Activated CD8-positive, alpha-beta memory T cell treated with anti-CD3 and anti-CD28 coated beads for 4 hours (primary cell): ENCODE results near the gene TEX55.
"Not testable (repeated sequence)": the region's sequence is repeated elsewhere in the genome, so short reads cannot be mapped to it uniquely, and the experiment has no call there.

ENCODE experiments used
- DNase-seq, 2 donors: peaks; one replicate each; pipeline ENCODE4 v3.0.0-alpha.2; 2020; ENCODE audit warnings: low read depth in 2 of 2

Gene TEX55

GRCh38 chr3:119145500-119146167 is at the start of gene TEX55:
TSS of gene TEX55 (plus strand) at chr3:119146165. CDS start at chr3:119146190, 25 bp downstream.
- no peak for DNase-seq

DNA sequence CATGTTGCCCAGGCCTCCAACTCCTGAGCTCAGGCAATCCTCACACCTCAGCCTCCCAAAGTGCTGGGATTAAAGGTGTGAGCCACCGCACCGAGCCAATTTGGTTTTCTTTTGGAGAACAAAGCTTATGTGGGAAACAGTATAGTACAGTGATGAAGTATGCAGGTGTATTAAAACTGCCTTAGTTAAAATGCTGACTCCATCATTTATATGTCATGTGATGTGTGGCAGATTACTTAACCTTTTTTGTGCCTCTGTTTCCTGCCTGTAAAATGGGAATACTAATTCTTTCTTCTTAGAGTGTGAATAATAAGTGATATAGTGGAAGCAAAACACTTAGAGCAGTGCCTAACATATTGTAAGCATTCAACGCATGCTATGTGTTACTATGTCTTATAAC is 48.0 kb upstream of the TEX55 start:
- DNase-seq = no peak

- DNase-seq = no peak
These were observed 47.2 kb upstream of the TEX55 start for GRCh38 chr3:119098619-119099222.

DNA sequence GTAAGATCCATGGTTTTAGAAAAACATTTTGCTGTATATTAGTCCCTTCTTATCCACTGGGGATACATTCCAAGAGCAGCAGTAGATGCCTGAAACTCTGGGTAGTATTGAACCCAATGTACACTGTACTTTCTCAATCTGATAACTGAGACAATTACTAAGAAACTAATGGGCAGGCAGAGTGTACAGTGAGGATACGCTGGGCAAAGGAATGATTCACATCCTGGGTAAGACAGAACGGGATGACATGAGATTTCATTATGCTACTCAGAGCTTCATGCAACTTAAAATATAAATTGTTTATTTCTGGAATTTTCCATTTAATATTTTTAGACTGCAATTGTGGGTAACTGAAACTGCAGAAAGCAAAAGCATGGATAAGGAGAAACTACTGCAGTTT is 46.2 kb upstream of the TEX55 start:
- DNase-seq = no peak

DNA sequence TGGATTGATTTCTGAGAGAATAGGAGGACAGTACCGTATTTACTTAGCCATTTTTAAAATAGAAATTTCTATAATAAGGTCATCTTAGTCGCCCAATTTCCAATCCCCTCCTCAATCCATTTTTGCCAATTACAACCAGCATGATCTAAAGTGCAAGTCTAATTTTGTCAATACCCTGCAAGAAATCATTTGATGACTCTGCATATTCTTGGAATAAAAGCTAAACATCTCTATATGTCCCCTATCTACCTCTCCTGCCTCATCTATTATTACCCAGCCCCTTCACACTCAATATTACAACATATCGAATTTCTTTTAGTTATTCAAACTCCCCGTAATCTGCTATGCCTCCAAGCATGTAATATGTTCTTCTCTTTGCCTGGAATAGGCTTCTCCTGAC is 41.9 kb upstream of the TEX55 start:
- no peak for DNase-seq

DNA sequence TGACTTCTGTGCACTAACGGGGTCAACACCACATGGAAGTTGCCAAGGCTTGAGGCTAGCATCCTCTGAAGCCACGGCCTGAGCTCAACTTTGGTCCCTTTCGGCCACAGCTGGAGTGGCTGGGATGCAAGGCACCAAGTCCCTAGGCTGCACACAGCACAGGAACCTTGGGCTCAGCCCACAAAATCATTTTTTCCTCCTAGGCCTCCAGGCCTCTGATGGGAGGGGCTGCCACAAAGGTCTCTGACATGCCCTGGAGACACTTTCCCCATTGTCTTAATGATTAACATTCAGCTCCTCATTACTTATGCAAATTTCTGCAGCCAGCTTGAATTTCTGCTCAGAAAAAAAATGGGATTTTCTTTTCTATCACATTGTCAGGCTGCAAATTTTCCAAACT is 27.6 kb upstream of the TEX55 start:
- not testable (repeated sequence) for DNase-seq

DNA sequence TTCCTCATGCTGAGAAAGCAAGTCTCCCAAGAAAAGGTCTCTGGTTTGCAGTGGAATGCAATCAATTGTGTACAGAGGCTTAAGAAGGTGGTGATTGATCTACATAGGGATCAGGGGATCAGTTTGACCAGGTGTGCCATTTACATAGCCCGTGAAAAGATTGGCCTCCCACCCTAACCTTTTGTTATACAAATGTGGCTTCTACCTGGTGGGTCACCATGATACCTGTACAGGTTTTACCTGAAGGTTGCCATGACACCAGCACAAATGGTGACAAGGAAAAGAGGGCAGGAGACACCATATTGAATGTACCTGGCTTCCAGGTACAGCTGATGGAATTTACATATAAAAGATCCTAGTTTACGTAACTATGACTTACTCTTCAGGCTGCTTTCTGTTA is 25.5 kb upstream of the TEX55 start:
- DNase-seq = no peak

DNA sequence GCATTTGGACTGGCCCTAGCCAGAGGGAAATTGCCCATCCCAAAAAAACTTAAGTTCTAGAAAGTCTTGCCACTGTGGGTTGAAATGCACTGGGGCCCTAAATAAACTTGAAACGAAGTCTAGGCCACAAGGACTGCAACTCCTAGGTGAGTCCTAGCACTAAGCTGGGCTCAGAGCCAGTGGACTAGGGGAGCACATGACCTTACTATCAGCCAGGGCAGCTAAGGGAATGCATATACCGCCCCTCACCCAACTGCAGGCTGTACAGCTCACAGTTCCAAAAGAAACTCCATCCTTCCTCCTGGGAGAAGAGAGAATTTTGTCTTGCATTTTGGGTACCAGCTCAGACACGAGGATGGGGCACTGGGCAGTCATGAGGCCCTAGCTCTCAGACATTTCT is 23.6 kb upstream of the TEX55 start:
- DNase-seq = no peak

GRCh38 chr3:119125342-119125741 is 20.6 kb upstream of the TEX55 start:
- DNase-seq = no peak

- DNase-seq = no peak
These were observed 20.0 kb upstream of the TEX55 start for GRCh38 chr3:119125742-119126504.

- not testable (repeated sequence) for DNase-seq
These were observed 15.7 kb upstream of the TEX55 start for GRCh38 chr3:119130291-119130690.

GRCh38 chr3:119132291-119132690 is 13.7 kb upstream of the TEX55 start:
- DNase-seq = not testable (repeated sequence)

DNA sequence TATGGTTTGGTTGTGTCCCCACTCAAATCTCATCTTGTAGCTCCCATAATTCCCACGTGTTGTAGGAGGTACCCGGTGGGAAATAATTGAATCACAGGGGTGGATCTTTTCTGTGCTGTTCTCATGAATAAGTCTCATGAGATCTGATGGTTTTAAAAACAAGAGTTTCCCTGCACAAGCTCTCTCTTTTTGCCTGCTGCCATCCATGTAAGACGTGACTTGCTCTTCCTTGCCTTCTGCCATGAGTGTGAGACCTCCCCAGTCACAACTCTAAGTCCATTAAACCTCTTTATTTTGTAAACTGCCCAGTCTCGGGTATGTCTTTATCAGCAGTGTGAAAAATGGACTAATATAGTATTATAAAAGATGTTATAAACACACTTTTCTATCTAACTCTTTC is 6.6 kb upstream of the TEX55 start:
- DNase-seq = not testable (repeated sequence)

GRCh38 chr3:119140466-119140865 is 5.5 kb upstream of the TEX55 start:
- no peak for DNase-seq

DNA sequence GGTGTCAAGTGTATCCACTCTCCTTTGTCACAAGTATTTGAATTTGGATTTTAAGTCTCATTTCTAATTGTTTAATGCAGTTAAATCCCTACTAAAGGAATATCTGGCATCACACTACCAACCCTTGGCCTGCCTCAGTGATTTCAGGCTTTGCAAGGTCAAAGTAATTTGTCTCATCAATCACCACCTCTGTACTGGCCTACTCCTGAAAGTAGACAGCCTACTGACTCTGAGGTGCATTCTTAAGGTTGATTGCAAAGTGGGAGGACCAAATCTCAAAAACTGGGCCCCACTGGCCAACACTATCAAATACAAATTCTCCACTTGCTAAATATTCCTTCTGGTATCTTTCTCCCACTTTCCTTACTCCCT is 851 bp upstream of the TEX55 start:
- no peak for DNase-seq

- DNase-seq = no peak
These were observed 812 bp downstream of the TEX55 start for GRCh38 chr3:119146578-119147375.

GRCh38 chr3:119147494-119147893 is 1.5 kb downstream of the TEX55 start:
- no peak for DNase-seq

DNA sequence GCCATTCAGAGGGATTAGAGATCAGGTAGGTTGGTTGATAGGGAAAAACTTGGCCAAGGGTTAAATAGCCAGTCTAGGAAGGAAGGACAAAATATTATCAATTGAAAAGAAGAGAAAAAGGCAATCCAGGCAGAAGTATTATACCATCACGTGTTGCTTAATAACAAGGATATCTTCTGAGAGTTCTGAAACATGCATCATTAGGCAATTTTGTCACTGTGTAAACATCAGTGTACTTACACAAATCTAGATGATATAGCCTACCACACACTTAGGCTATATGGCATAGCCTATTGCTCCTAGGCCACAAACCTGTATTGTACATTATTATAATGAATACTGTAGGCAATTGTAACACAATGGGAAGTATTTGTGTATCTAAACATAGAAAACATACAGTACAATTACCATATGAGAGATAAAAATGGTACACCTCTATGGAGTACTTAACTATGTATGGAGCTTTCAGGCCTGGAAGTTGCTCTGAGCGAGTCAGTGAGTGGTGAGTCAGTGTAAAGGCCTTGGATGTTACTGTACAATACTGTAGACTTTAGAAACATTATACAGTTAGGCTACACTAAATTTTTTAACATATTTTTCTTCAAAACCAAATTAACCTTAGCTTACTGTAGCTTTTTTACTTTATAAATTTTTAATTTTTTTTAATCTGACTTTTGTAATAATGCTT is 2.7 kb downstream of the TEX55 start:
- DNase-seq = no peak

DNA sequence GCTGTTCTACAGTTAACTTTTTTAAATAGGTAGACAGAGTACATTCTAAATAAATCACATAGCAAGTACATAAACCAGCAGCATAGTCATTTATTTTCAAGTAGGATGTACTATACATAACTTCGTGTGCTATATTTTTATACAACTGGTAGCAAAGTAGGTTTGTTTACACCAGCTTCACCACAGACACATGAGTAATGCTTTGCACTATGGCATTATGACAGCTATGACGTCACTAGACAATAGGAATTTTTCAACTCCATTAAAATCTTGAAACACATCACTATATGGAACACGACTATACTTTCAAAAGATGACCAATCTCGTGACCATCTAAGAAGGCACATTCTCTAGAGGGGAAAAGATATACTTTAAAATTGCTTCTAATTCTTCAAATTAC is 3.5 kb downstream of the TEX55 start:
- no peak for DNase-seq

- no peak for DNase-seq
These were observed 10.9 kb downstream of the TEX55 start for GRCh38 chr3:119156868-119157267.

- DNase-seq = no peak
These were observed 12.0 kb downstream of the TEX55 start for GRCh38 chr3:119157971-119158370.

DNA sequence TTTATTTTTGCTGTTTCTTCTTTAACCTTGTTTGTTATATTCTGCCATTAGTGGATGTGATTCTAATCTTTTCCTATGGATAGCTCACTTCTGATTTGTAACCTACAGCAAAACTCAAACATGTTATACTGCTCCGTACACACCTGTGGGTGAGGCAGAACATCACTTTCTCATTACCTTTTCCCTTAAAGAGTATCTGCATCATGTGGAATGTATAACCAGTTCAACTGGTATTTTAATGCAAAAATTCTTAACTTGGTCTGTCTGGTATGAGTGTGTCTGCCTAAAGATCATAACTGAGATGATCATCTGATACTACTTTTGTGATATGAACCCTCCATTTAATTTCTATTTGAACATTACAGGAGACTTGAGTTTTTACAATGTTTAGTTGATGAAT is 14.4 kb downstream of the TEX55 start:
- no peak for DNase-seq
